ENCODE data around the gene TNFRSF19. TPM values are rescaled to one million over a fixed set of nuclear protein-coding genes. Genes with fewer than 3 reads are reported as not detected.

Gene TNFRSF19
- total and polyA plus RNA-seq, 2 of the 4 experiments (the other 2 are of a cell fraction): 18.6 to 26.3 TPM

- Histone ChIP-seq H3K4me3 (ENCODE audit: insufficient read depth, low read depth, low read length) (no peak overlapping the region), H4K20me1 (ENCODE audit: insufficient read depth, low read length) (peaks cover 7% of the 10 kb centered on the region; the same call in 1 of the 2 replicates), H3K9me3 (ENCODE audit: control insufficient read depth, insufficient read depth, low read length) (no peaks in the 10 kb centered on the region), H3K23ac (ENCODE audit: low read depth, low read length) (no peak overlapping the region), H2BK5ac (ENCODE audit: low read depth, low read length, poor library complexity, severe bottlenecking) (no peak overlapping the region), H3K36me3 (ENCODE audit: control insufficient read depth, insufficient read depth, low read length) (peaks cover 16% of the 10 kb centered on the region), H2AFZ (replicated peaks; ENCODE audit: low read length, poor library complexity) (no peak overlapping the region), H4K8ac (ENCODE audit: low read depth in 2 of 2, low read length in 2 of 2) (no peak overlapping the region), H4K91ac (ENCODE audit: insufficient read depth, low read depth, low read length) (no peak overlapping the region), H2BK20ac (ENCODE audit: low read depth, low read length) (no peak overlapping the region), H3K4me2 (ENCODE audit: low read depth, low read length) (no peak overlapping the region), H2BK120ac (ENCODE audit: low read depth, low read length) (no peak overlapping the region), H3K4ac (ENCODE audit: low read depth, low read length) (no peak overlapping the region), H3K14ac (replicated peaks; ENCODE audit: low read depth, low read length) (no peak overlapping the region), H3K27me3 (ENCODE audit: control insufficient read depth, insufficient read depth, low read length) (no peaks in the 10 kb centered on the region), H3K18ac (ENCODE audit: low read depth, low read length) (no peak overlapping the region), H3K9me1 (ENCODE audit: insufficient read depth, low read length) (peaks cover 10% of the 10 kb centered on the region; the same call in 1 of the 2 replicates), H3K56ac (ENCODE audit: extremely low read depth, insufficient read depth, low read length) (no peak overlapping the region), H3K79me1 (ENCODE audit: low read depth in 1 of 2, low read length in 2 of 2) (peaks cover 26 to 41% of the 10 kb centered on the region in 2 experiments), H3K9ac (ENCODE audit: low read depth, low read length) (no peak overlapping the region), H3K27ac (ENCODE audit: insufficient read depth, low read length) (no peak overlapping the region), H2AK5ac (ENCODE audit: low read depth, low read length) (no peak overlapping the region), H2AK9ac (replicated peaks; ENCODE audit: low read depth, low read length, poor library complexity) (no peak overlapping the region), H3K4me1 (ENCODE audit: control insufficient read depth, insufficient read depth, low read length) (peaks cover 8% of the 10 kb centered on the region; the same call in 1 of the 2 replicates), H2BK15ac (ENCODE audit: low read depth, low read length) (no peak overlapping the region), H4K5ac (ENCODE audit: low read depth, low read length) (no peak overlapping the region)
- ChIA-PET POLR2A (ENCODE audit: unreplicated experiment) (interaction anchor here (0.7 kb wide), 1 partner anchor 89 kb away, joined by 3 read pairs; no protein-coding TSS in a partner anchor), CTCF (no interaction called here)
- DNase-seq (no peak), ATAC-seq (ENCODE audit: low read depth) (no peak)
- intact Hi-C loops (cut with micrococcal nuclease): no loop called here
- dilution Hi-C loops (cut with HindIII; ENCODE audit: low sequenced_read_pairs, unreplicated experiment): no loop called here
- no TSS peak for BruUV-seq (replicated peaks)
- WGBS, 2 experiments (ENCODE audit: extremely low coverage in 2 of 2, insufficient read length in 1 of 2): no CpG with 5 or more reads among the region's 2 CpGs
- TF ChIP-seq FOS (IDR thresholded peaks at IDR 0.05; ENCODE audit: low read depth, low read length) (no peak), ELK1 (IDR thresholded peaks at IDR 0.05; ENCODE audit: borderline replicate concordance, low read depth, low read length) (no peak), CHD1 (IDR thresholded peaks at IDR 0.05; ENCODE audit: low read depth, low read length) (no peak), SMC3 (IDR thresholded peaks at IDR 0.05; ENCODE audit: low read depth, low read length) (no peak), BHLHE40 (IDR thresholded peaks at IDR 0.05; ENCODE audit: low read depth, low read length) (no peak), CTCF (conservative IDR thresholded peaks at IDR 0.05; ENCODE audit: low read depth, low read length) (no peak), USF2 (IDR thresholded peaks at IDR 0.05; ENCODE audit: low read depth, low read length) (no peak)
- in situ Hi-C loops (cut with MboI; ENCODE audit: low sequenced_read_pairs): loop anchor here (10.0 kb wide), 1 partner anchor 281 kb away; no protein-coding TSS in a partner anchor
Measured at GRCh38 chr13:23584275-23584674, 14.1 kb downstream of the TNFRSF19 start.

Data from IMR-90 (cell line).